ENCODE data around the gene SMPD1.

SMPD1 gene

GRCh38 chr11:6350486-6350885 lies 39.8 kb upstream of the SMPD1 start:
- Histone ChIP-seq H3K9ac (ENCODE audit: low read length) (no peak overlapping the region), H3K9me3 (ENCODE audit: insufficient read depth, low read length) (no peaks in the 10 kb centered on the region), H3K27ac (ENCODE audit: low read depth, low read length) (no peak overlapping the region), H3K27me3 (ENCODE audit: low read length) (no peaks in the 10 kb centered on the region), H2AFZ (ENCODE audit: low read depth, low read length, severe bottlenecking) (no peak overlapping the region), H3F3A (ENCODE audit: insufficient read depth) (no peaks in the 10 kb centered on the region), H3K4me2 (ENCODE audit: low read depth, low read length, poor library complexity, severe bottlenecking) (no peak overlapping the region), H3K36me3 (ENCODE audit: low read length) (no peaks in the 10 kb centered on the region), H3K79me2 (ENCODE audit: insufficient read depth, low read length) (no peaks in the 10 kb centered on the region), H4K20me1 (ENCODE audit: low read depth, low read length) (no peaks in the 10 kb centered on the region), H3K9me2 (replicated peaks; ENCODE audit: insufficient read depth, low read length) (no peaks in the 10 kb centered on the region), H3K4me3 (ENCODE audit: insufficient read depth, low read length, poor library complexity, severe bottlenecking) (no peak overlapping the region)
- TF ChIP-seq EZH2phosphoT487 (conservative IDR thresholded peaks at IDR 0.05; ENCODE audit: low read length): no peak
- TF ChIP-seq, protein P1, sequence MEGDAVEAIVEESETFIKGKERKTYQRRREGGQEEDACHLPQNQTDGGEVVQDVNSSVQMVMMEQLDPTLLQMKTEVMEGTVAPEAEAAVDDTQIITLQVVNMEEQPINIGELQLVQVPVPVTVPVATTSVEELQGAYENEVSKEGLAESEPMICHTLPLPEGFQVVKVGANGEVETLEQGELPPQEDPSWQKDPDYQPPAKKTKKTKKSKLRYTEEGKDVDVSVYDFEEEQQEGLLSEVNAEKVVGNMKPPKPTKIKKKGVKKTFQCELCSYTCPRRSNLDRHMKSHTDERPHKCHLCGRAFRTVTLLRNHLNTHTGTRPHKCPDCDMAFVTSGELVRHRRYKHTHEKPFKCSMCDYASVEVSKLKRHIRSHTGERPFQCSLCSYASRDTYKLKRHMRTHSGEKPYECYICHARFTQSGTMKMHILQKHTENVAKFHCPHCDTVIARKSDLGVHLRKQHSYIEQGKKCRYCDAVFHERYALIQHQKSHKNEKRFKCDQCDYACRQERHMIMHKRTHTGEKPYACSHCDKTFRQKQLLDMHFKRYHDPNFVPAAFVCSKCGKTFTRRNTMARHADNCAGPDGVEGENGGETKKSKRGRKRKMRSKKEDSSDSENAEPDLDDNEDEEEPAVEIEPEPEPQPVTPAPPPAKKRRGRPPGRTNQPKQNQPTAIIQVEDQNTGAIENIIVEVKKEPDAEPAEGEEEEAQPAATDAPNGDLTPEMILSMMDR (IDR thresholded peaks at IDR 0.05; ENCODE audit: insufficient read depth, low read length, poor library complexity, severe bottlenecking): no peak

- Histone ChIP-seq H3F3A (ENCODE audit: insufficient read depth) (no peaks in the 10 kb centered on the region), H4K20me1 (ENCODE audit: low read depth, low read length) (no peaks in the 10 kb centered on the region), H3K9ac (ENCODE audit: low read length) (no peak overlapping the region), H3K36me3 (ENCODE audit: low read length) (no peaks in the 10 kb centered on the region), H3K27ac (ENCODE audit: low read depth, low read length) (no peak overlapping the region), H3K27me3 (ENCODE audit: low read length) (no peaks in the 10 kb centered on the region), H3K4me2 (ENCODE audit: low read depth, low read length, poor library complexity, severe bottlenecking) (no peak overlapping the region), H3K4me3 (ENCODE audit: insufficient read depth, low read length, poor library complexity, severe bottlenecking) (no peak overlapping the region), H3K9me3 (ENCODE audit: insufficient read depth, low read length) (no peaks in the 10 kb centered on the region), H2AFZ (ENCODE audit: low read depth, low read length, severe bottlenecking) (no peak overlapping the region), H3K79me2 (ENCODE audit: insufficient read depth, low read length) (no peaks in the 10 kb centered on the region), H3K9me2 (replicated peaks; ENCODE audit: insufficient read depth, low read length) (no peaks in the 10 kb centered on the region)
- TF ChIP-seq EZH2phosphoT487 (conservative IDR thresholded peaks at IDR 0.05; ENCODE audit: low read length): no peak
- TF ChIP-seq, protein P1 (IDR thresholded peaks at IDR 0.05; ENCODE audit: insufficient read depth, low read length, poor library complexity, severe bottlenecking): no peak
Measured at GRCh38 chr11:6351782-6352382, 38.4 kb upstream of the SMPD1 start.

GRCh38 chr11:6353367-6353987 lies 36.8 kb upstream of the SMPD1 start:
- Histone ChIP-seq H3K9ac (ENCODE audit: low read length) (no peak overlapping the region), H3K4me2 (ENCODE audit: low read depth, low read length, poor library complexity, severe bottlenecking) (no peak overlapping the region), H3K4me3 (ENCODE audit: insufficient read depth, low read length, poor library complexity, severe bottlenecking) (no peak overlapping the region), H2AFZ (ENCODE audit: low read depth, low read length, severe bottlenecking) (no peak overlapping the region), H3K36me3 (ENCODE audit: low read length) (no peaks in the 10 kb centered on the region), H3K79me2 (ENCODE audit: insufficient read depth, low read length) (no peaks in the 10 kb centered on the region), H4K20me1 (ENCODE audit: low read depth, low read length) (no peaks in the 10 kb centered on the region), H3F3A (ENCODE audit: insufficient read depth) (no peaks in the 10 kb centered on the region), H3K27ac (ENCODE audit: low read depth, low read length) (no peak overlapping the region), H3K9me3 (ENCODE audit: insufficient read depth, low read length) (no peaks in the 10 kb centered on the region), H3K27me3 (ENCODE audit: low read length) (no peaks in the 10 kb centered on the region), H3K9me2 (replicated peaks; ENCODE audit: insufficient read depth, low read length) (no peaks in the 10 kb centered on the region)
- TF ChIP-seq, protein P1 (IDR thresholded peaks at IDR 0.05; ENCODE audit: insufficient read depth, low read length, poor library complexity, severe bottlenecking): peak; percentile 96
- TF ChIP-seq EZH2phosphoT487 (conservative IDR thresholded peaks at IDR 0.05; ENCODE audit: low read length): no peak

Measured in SU-DHL-6 (cell line).